Neural progenitor cell (in vitro differentiated cells): ENCODE data around the gene NCAM1.

ENCODE experiments used
- CTCF ChIP-seq: fragments of 200-600 bp; sonication (generic); IDR thresholded peaks from 2 replicates; pipeline ENCODE4 v1.5.1; 2017; ENCODE audit warnings: antibody characterized with exemption, mild to moderate bottlenecking
- EZH2 ChIP-seq: fragments of 200-600 bp; sonication (generic); IDR thresholded peaks from 2 replicates; pipeline ENCODE4 v1.6.1; 2017; ENCODE audit warnings: antibody characterized with exemption, mild to moderate bottlenecking, moderate library complexity
- EZH2phosphoT487 ChIP-seq: fragments of 200-600 bp; sonication (generic); IDR thresholded peaks from 2 replicates; pipeline ENCODE4 v1.6.1; 2017; ENCODE audit warnings: antibody characterized with exemption

GRCh38 chr11:112933970-112934369 lies 27.2 kb upstream of the NCAM1 start:
- TF ChIP-seq CTCF (no peak), EZH2 (no peak), EZH2phosphoT487 (no peak)
